ENCODE data around the gene TP63. TPM values are rescaled to one million over a fixed set of nuclear protein-coding genes. Genes with fewer than 3 reads are reported as not detected.
A peak's percentile ranks its signal among the peaks of the same experiment; 100 is the strongest.

Gene TP63
- total RNA-seq, 2 donors from 2014 or later = not detected

- H3K4me1 ChIP-seq = no peaks in the 10 kb centered on the region
Observed at GRCh38 chr3:189899186-189899585, 268.0 kb downstream of the TP63 start.

GRCh38 chr3:189900578-189900977 lies 269.4 kb downstream of the TP63 start:
- Histone ChIP-seq H3K9ac (ENCODE audit: low read depth in 2 of 2, low read length in 2 of 2) (no peak overlapping the region), H3K9me3 (no peaks in the 10 kb centered on the region), H3K36me3 (no peaks in the 10 kb centered on the region), H3K27me3 (no peaks in the 10 kb centered on the region), H3K4me1 (no peaks in the 10 kb centered on the region), H3K27ac (peak overlapping the region; percentile 17), H3K4me3 (no peak overlapping the region)
- DNase-seq = peak; percentile 36
- TF ChIP-seq CTCF (IDR thresholded peaks at IDR 0.05) = no peak
- intact Hi-C loops (cut with DNase I) = no loop called here

More at GRCh38 chr3:189899186-189899585, 268.0 kb downstream of the TP63 start:
- TF ChIP-seq CTCF (IDR thresholded peaks at IDR 0.05) = no peak
- Histone ChIP-seq H3K27ac (no peak overlapping the region), H3K27me3 (no peaks in the 10 kb centered on the region), H3K9me3 (no peaks in the 10 kb centered on the region), H3K36me3 (no peaks in the 10 kb centered on the region), H3K4me3 (no peak overlapping the region), H3K9ac (ENCODE audit: low read depth in 2 of 2, low read length in 2 of 2) (no peak overlapping the region)
- no peak for DNase-seq
- intact Hi-C loops (cut with DNase I) = no loop called here

GRCh38 chr3:189901481-189901880 lies 270.3 kb downstream of the TP63 start:
- H3K36me3 ChIP-seq = no peaks in the 10 kb centered on the region
- no peak for DNase-seq
- no peak for TF ChIP-seq CTCF (IDR thresholded peaks at IDR 0.05)
- H3K27me3 ChIP-seq = no peaks in the 10 kb centered on the region
- intact Hi-C loops (cut with DNase I) = no loop called here
- H3K9me3 ChIP-seq = no peaks in the 10 kb centered on the region
- H3K9ac ChIP-seq (ENCODE audit: low read depth in 2 of 2, low read length in 2 of 2) = no peak overlapping the region
- H3K27ac ChIP-seq = no peak overlapping the region
- no peaks in the 10 kb centered on the region for H3K4me1 ChIP-seq
- H3K4me3 ChIP-seq = no peak overlapping the region

DNA sequence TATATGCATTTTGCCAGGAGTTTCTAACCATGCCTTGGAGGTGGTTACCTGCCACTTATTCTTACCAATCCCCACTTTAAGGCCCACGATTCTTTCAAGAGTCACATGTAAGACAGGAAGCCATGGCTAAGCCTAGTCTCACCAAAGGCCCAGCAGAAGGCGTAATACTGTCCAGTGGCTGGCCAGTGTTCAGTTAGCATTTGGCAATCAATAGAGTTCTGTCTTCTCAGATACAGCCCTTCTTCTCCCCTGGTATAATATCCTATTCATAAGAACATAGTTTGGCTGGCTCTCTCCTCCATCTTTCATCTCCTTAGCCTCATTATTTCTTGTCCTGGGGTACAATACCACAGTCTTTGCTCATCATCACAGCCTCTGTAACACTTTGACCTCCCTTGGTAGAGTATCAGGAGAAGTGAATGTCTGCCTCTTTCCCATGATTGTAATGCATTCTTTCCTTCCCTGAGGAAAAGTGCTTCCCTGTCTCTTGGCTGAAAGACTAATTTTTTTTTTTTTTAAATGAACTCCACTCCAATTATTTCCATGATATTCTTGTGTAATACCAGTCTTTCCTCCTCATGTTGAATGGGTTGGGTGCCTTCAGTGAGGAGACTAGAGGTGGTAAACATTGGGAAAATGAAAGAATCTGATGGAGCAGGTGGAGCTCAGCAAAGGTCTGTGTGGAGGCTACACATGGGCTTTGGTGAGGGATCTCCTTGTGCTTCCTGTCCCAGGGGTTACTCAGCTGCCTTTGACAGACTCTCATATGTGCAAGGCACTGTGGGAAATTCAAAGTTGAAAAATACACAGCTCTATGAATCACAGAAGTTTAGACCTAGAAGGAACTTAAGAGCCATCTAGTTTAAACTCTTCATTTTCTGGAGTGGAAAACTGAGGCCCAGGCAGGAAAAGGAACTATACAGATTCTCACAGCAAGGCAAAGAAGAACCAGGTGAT lies 271.3 kb downstream of the TP63 start:
- no peak for TF ChIP-seq CTCF (IDR thresholded peaks at IDR 0.05)
- no peak overlapping the region for H3K27ac ChIP-seq
- H3K27me3 ChIP-seq = no peaks in the 10 kb centered on the region
- intact Hi-C loops (cut with DNase I) = no loop called here
- no peaks in the 10 kb centered on the region for H3K9me3 ChIP-seq
- no peak for DNase-seq
- H3K36me3 ChIP-seq = no peaks in the 10 kb centered on the region
- H3K4me1 ChIP-seq = no peaks in the 10 kb centered on the region
- no peak overlapping the region for H3K4me3 ChIP-seq
- H3K9ac ChIP-seq (ENCODE audit: low read depth in 2 of 2, low read length in 2 of 2) = no peak overlapping the region

- Histone ChIP-seq H3K4me3 (no peak overlapping the region), H3K9ac (ENCODE audit: low read depth in 2 of 2, low read length in 2 of 2) (no peak overlapping the region), H3K27me3 (no peaks in the 10 kb centered on the region), H3K27ac (peak overlapping the region; percentile 65), H3K4me1 (no peaks in the 10 kb centered on the region), H3K36me3 (no peaks in the 10 kb centered on the region), H3K9me3 (no peaks in the 10 kb centered on the region)
- intact Hi-C loops (cut with DNase I) = no loop called here
- no peak for TF ChIP-seq CTCF (IDR thresholded peaks at IDR 0.05)
- DNase-seq = peak; percentile 56
Observed at GRCh38 chr3:189903562-189904250, 272.5 kb downstream of the TP63 start.

All from colonic mucosa (tissue), 4 donors.